SK-N-SH treated with all-trans-retinoic acid at 6 μM for 48 hours (cell line): Measurements from ENCODE around the gene CGNL1.
A peak's percentile ranks its signal among the peaks of the same experiment; 100 is the strongest.

Experiments
- ATAC-seq: fragments of 200-7000 bp; cut with Tn5 transposase; 3 replicates; pipeline ENCODE4 v1.9.1; 2020; ENCODE audit warnings: mild to moderate bottlenecking, moderate library complexity
- ARNTL ChIP-seq: fragments of 450-650 bp; formaldehyde crosslinking; IDR thresholded peaks from 2 replicates; pipeline ENCODE4 v1.5.0; 2020; ENCODE audit warnings: low read depth, mild to moderate bottlenecking, moderate library complexity, borderline replicate concordance
- BACH2 ChIP-seq: fragments of 250-450 bp; sonication (Bioruptor Pico); IDR thresholded peaks from 2 replicates; pipeline ENCODE4 v1.9.0; 2021; ENCODE audit warnings: mild to moderate bottlenecking, borderline replicate concordance
- CREB5 ChIP-seq: fragments of 250-450 bp; sonication (Bioruptor Pico); IDR thresholded peaks from 2 replicates; pipeline ENCODE4 v1.5.1; 2020; ENCODE audit warnings: low read depth, mild to moderate bottlenecking, moderate library complexity
- CSDC2 ChIP-seq: fragments of 250-450 bp; sonication (Bioruptor Pico); IDR thresholded peaks from 2 replicates; pipeline ENCODE4 v1.5.0; 2020; ENCODE audit warnings: mild to moderate bottlenecking, moderate library complexity
- ESRRG ChIP-seq: fragments of 250-450 bp; sonication (Bioruptor Pico); IDR thresholded peaks from 2 replicates; pipeline ENCODE4 v1.6.1; 2021; ENCODE audit warnings: mild to moderate bottlenecking
- GLIS3 ChIP-seq: fragments of 250-450 bp; sonication (Bioruptor Pico); IDR thresholded peaks from 2 replicates; pipeline ENCODE4 v1.5.0; 2020; ENCODE audit warnings: mild to moderate bottlenecking, moderate library complexity
- ISL1 ChIP-seq: fragments of 250-450 bp; sonication (Bioruptor Pico); IDR thresholded peaks from 2 replicates; pipeline ENCODE4 v2.1.2; 2022; ENCODE audit warnings: mild to moderate bottlenecking, moderate library complexity
- OSR1 ChIP-seq: fragments of 250-450 bp; sonication (Bioruptor Pico); IDR thresholded peaks from 2 replicates; pipeline ENCODE4 v1.8.0; 2022; ENCODE audit warnings: moderate library complexity, mild to moderate bottlenecking, inconsistent platforms
- PPARA ChIP-seq: fragments of 250-450 bp; sonication (Bioruptor Pico); IDR thresholded peaks from 2 replicates; pipeline ENCODE4 v1.5.0; 2020; ENCODE audit warnings: mild to moderate bottlenecking, borderline replicate concordance
- RARB ChIP-seq: fragments of 250-450 bp; sonication (Bioruptor Pico); IDR thresholded peaks from 2 replicates; pipeline ENCODE4 v1.8.0; 2021; ENCODE audit warnings: mild to moderate bottlenecking, moderate library complexity
- SNAI2 ChIP-seq: fragments of 250-450 bp; sonication (Bioruptor Pico); IDR thresholded peaks from 2 replicates; pipeline ENCODE4 v1.5.0; 2020; ENCODE audit warnings: mild to moderate bottlenecking, moderate library complexity
- TCF4 ChIP-seq: fragments of 250-450 bp; sonication (Bioruptor Pico); IDR thresholded peaks from 2 replicates; pipeline ENCODE4 v1.8.0; 2021; ENCODE audit warnings: mild to moderate bottlenecking, moderate library complexity, borderline replicate concordance
- TOX ChIP-seq: fragments of 250-450 bp; sonication (Bioruptor Pico); IDR thresholded peaks from 2 replicates; pipeline ENCODE4 v1.8.0; 2021; ENCODE audit warnings: mild to moderate bottlenecking, moderate library complexity, borderline replicate concordance
- ZC3H10 ChIP-seq: fragments of 250-450 bp; sonication (Bioruptor Pico); IDR thresholded peaks from 2 replicates; pipeline ENCODE4 v1.5.1; 2021; ENCODE audit warnings: mild to moderate bottlenecking, moderate library complexity
- ZFP3 ChIP-seq: fragments of 250-450 bp; sonication (Bioruptor Pico); IDR thresholded peaks from 2 replicates; pipeline ENCODE4 v1.5.0; 2020; ENCODE audit warnings: mild to moderate bottlenecking, moderate library complexity
- ZFP30 ChIP-seq: fragments of 450-650 bp; formaldehyde crosslinking; IDR thresholded peaks from 2 replicates; pipeline ENCODE4 v1.5.0; 2022; ENCODE audit warnings: mild to moderate bottlenecking, moderate library complexity
- ZNF565 ChIP-seq: fragments of 450-650 bp; formaldehyde crosslinking; conservative IDR thresholded peaks from 2 replicates; pipeline ENCODE4 v1.5.0; 2020; ENCODE audit warnings: low read depth, mild to moderate bottlenecking, moderate library complexity
- ZNF70 ChIP-seq: fragments of 450-650 bp; formaldehyde crosslinking; IDR thresholded peaks from 2 replicates; pipeline ENCODE4 v1.5.0; 2020; ENCODE audit warnings: mild to moderate bottlenecking, moderate library complexity
- ZNF8 ChIP-seq: fragments of 450-650 bp; formaldehyde crosslinking; IDR thresholded peaks from 2 replicates; pipeline ENCODE4 v1.5.0; 2020; ENCODE audit warnings: mild to moderate bottlenecking, moderate library complexity
- TF ChIP-seq, protein P1 (sequence below): fragments of 250-450 bp; sonication (Bioruptor Pico); IDR thresholded peaks from 2 replicates; pipeline ENCODE4 v1.8.0; 2020; ENCODE audit warnings: mild to moderate bottlenecking, moderate library complexity, borderline replicate concordance
- TF ChIP-seq, protein P2 (sequence below): fragments of 250-450 bp; sonication (Bioruptor Pico); IDR thresholded peaks from 2 replicates; pipeline ENCODE4 v1.5.1; 2021; ENCODE audit warnings: mild to moderate bottlenecking, moderate library complexity
- TF ChIP-seq, protein P3 (sequence below): fragments of 250-450 bp; sonication (Bioruptor Pico); IDR thresholded peaks from 2 replicates; pipeline ENCODE4 v1.8.0; 2021; ENCODE audit warnings: low read depth, mild to moderate bottlenecking, moderate library complexity, borderline replicate concordance
- TF ChIP-seq, protein P4 (sequence below): fragments of 250-450 bp; sonication (Bioruptor Pico); IDR thresholded peaks from 2 replicates; pipeline ENCODE4 v1.5.0; 2020; ENCODE audit warnings: mild to moderate bottlenecking, moderate library complexity

The CGNL1 gene

DNA sequence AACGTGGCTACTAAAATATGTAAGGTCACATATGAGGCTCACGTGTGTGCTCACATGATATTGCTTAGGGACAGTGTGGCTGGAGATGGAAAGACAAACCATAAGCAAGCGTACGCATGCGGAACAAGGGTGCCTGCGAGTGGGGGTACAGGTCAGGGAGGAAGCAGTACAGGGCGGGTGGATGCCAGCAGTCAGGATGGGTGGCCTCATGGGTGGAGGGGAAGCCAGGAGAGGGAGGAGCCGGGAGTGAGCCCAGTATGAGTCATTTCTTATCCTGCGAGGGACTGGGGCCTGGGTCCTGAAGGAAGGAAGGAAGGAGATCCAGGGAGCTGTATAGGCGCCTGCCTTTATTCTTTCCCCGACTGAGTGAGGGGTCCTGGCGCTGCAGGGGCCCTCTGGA is 42.0 kb upstream of the CGNL1 start:
- TF ChIP-seq GLIS3 (CRISPR knock-in tag) (no peak), ZFP30 (CRISPR knock-in tag) (no peak), PPARA (no peak), TOX (CRISPR knock-in tag) (no peak), ISL1 (CRISPR knock-in tag) (no peak), SNAI2 (CRISPR knock-in tag) (no peak), BACH2 (CRISPR knock-in tag) (no peak), RARB (no peak), CSDC2 (no peak), ARNTL (CRISPR knock-in tag) (no peak), CREB5 (CRISPR knock-in tag) (no peak), ZNF70 (CRISPR knock-in tag) (no peak), TCF4 (CRISPR knock-in tag) (no peak), ZNF565 (CRISPR knock-in tag) (no peak)
- TF ChIP-seq, protein P1, sequence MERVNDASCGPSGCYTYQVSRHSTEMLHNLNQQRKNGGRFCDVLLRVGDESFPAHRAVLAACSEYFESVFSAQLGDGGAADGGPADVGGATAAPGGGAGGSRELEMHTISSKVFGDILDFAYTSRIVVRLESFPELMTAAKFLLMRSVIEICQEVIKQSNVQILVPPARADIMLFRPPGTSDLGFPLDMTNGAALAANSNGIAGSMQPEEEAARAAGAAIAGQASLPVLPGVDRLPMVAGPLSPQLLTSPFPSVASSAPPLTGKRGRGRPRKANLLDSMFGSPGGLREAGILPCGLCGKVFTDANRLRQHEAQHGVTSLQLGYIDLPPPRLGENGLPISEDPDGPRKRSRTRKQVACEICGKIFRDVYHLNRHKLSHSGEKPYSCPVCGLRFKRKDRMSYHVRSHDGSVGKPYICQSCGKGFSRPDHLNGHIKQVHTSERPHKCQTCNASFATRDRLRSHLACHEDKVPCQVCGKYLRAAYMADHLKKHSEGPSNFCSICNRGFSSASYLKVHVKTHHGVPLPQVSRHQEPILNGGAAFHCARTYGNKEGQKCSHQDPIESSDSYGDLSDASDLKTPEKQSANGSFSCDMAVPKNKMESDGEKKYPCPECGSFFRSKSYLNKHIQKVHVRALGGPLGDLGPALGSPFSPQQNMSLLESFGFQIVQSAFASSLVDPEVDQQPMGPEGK (CRISPR knock-in tag), result no peak
- TF ChIP-seq, protein P2, sequence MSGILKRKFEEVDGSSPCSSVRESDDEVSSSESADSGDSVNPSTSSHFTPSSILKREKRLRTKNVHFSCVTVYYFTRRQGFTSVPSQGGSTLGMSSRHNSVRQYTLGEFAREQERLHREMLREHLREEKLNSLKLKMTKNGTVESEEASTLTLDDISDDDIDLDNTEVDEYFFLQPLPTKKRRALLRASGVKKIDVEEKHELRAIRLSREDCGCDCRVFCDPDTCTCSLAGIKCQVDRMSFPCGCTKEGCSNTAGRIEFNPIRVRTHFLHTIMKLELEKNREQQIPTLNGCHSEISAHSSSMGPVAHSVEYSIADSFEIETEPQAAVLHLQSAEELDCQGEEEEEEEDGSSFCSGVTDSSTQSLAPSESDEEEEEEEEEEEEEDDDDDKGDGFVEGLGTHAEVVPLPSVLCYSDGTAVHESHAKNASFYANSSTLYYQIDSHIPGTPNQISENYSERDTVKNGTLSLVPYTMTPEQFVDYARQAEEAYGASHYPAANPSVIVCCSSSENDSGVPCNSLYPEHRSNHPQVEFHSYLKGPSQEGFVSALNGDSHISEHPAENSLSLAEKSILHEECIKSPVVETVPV (CRISPR knock-in tag), result no peak
- TF ChIP-seq, protein P3, sequence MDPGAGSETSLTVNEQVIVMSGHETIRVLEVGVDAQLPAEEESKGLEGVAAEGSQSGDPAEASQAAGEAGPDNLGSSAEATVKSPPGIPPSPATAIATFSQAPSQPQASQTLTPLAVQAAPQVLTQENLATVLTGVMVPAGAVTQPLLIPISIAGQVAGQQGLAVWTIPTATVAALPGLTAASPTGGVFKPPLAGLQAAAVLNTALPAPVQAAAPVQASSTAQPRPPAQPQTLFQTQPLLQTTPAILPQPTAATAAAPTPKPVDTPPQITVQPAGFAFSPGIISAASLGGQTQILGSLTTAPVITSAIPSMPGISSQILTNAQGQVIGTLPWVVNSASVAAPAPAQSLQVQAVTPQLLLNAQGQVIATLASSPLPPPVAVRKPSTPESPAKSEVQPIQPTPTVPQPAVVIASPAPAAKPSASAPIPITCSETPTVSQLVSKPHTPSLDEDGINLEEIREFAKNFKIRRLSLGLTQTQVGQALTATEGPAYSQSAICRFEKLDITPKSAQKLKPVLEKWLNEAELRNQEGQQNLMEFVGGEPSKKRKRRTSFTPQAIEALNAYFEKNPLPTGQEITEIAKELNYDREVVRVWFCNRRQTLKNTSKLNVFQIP (CRISPR knock-in tag), result no peak
- TF ChIP-seq, protein P4, sequence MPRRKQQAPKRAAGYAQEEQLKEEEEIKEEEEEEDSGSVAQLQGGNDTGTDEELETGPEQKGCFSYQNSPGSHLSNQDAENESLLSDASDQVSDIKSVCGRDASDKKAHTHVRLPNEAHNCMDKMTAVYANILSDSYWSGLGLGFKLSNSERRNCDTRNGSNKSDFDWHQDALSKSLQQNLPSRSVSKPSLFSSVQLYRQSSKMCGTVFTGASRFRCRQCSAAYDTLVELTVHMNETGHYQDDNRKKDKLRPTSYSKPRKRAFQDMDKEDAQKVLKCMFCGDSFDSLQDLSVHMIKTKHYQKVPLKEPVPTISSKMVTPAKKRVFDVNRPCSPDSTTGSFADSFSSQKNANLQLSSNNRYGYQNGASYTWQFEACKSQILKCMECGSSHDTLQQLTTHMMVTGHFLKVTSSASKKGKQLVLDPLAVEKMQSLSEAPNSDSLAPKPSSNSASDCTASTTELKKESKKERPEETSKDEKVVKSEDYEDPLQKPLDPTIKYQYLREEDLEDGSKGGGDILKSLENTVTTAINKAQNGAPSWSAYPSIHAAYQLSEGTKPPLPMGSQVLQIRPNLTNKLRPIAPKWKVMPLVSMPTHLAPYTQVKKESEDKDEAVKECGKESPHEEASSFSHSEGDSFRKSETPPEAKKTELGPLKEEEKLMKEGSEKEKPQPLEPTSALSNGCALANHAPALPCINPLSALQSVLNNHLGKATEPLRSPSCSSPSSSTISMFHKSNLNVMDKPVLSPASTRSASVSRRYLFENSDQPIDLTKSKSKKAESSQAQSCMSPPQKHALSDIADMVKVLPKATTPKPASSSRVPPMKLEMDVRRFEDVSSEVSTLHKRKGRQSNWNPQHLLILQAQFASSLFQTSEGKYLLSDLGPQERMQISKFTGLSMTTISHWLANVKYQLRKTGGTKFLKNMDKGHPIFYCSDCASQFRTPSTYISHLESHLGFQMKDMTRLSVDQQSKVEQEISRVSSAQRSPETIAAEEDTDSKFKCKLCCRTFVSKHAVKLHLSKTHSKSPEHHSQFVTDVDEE (CRISPR knock-in tag), result no peak
- peak; percentile 70 for ATAC-seq

GRCh38 chr15:57335293-57335715 is 41.0 kb upstream of the CGNL1 start:
- TF ChIP-seq TCF4 (CRISPR knock-in tag), result no peak
- TF ChIP-seq ZNF8 (CRISPR knock-in tag), result no peak
- TF ChIP-seq ZNF565 (CRISPR knock-in tag), result no peak
- no peak for TF ChIP-seq ISL1 (CRISPR knock-in tag)
- TF ChIP-seq PPARA, result no peak
- no peak for TF ChIP-seq BACH2 (CRISPR knock-in tag)
- TF ChIP-seq, protein P1 (CRISPR knock-in tag), result no peak
- TF ChIP-seq ZC3H10 (CRISPR knock-in tag), result no peak
- no peak for TF ChIP-seq OSR1
- no peak for TF ChIP-seq TOX (CRISPR knock-in tag)
- no peak for TF ChIP-seq RARB
- TF ChIP-seq ZNF70 (CRISPR knock-in tag), result no peak
- TF ChIP-seq, protein P4 (CRISPR knock-in tag), result no peak
- no peak for TF ChIP-seq ESRRG (CRISPR knock-in tag)
- no peak for TF ChIP-seq CREB5 (CRISPR knock-in tag)
- no peak for TF ChIP-seq SNAI2 (CRISPR knock-in tag)
- no peak for TF ChIP-seq GLIS3 (CRISPR knock-in tag)
- TF ChIP-seq ZFP3 (CRISPR knock-in tag), result no peak
- no peak for ATAC-seq
